Thymus (tissue), 11 donors: ENCODE measurements around the gene TTYH2. TPM values are rescaled to one million over a fixed set of nuclear protein-coding genes. Genes with fewer than 3 reads are reported as not detected.
A peak's percentile ranks its signal among the peaks of the same experiment; 100 is the strongest.

Experiments used
- DNase-seq, 9 donors: peaks; one replicate each; pipeline ENCODE4 v3.0.0-alpha.2; 2013; ENCODE audit warnings: low spot score in 9 of 9, low read depth in 6 of 9, missing footprints in 1 of 9
- H3K27ac ChIP-seq, 2 donors: one replicate each; pipeline ENCODE4 v1.5.1; 2013; ENCODE audit warnings: control low read depth in 1 of 2, low read depth in 1 of 2, low read length in 1 of 2, mild to moderate bottlenecking in 1 of 2, moderate library complexity in 1 of 2
- H3K27me3 ChIP-seq, 2 donors: one replicate each; pipeline ENCODE4 v1.5.1; 2013; ENCODE audit warnings: low read length in 1 of 2; ENCODE audit not compliant: control insufficient read depth in 2 of 2, insufficient read depth in 1 of 2
- H3K36me3 ChIP-seq, 2 donors: one replicate each; pipeline ENCODE4 v1.5.1; 2013; ENCODE audit warnings: low read length in 1 of 2, mild to moderate bottlenecking in 1 of 2, moderate library complexity in 1 of 2; ENCODE audit not compliant: control insufficient read depth in 2 of 2, insufficient read depth in 2 of 2
- H3K4me1 ChIP-seq, 2 donors: one replicate each; pipeline ENCODE4 v1.5.1; 2013; ENCODE audit warnings: low read length in 2 of 2; ENCODE audit not compliant: control insufficient read depth in 2 of 2, insufficient read depth in 2 of 2
- H3K4me3 ChIP-seq, 2 donors: one replicate each; pipeline ENCODE4 v1.5.1; 2013; ENCODE audit warnings: low read length in 2 of 2, control low read depth in 1 of 2, mild to moderate bottlenecking in 1 of 2
- H3K9me3 ChIP-seq, 2 donors: one replicate each; pipeline ENCODE4 v1.5.1; 2013; ENCODE audit warnings: low read length in 1 of 2, mild to moderate bottlenecking in 1 of 2; ENCODE audit not compliant: control insufficient read depth in 2 of 2, insufficient read depth in 1 of 2
- WGBS: extraction: QIAGEN DNeasy Blood & Tissue Kit; methylation state at CpG from one replicate; pipeline ENCODE4 v1.1.7; 2013; 5-methylcytosine and 5-hydroxymethylcytosine counted together
- polyA plus RNA-seq: library from polyadenylated mRNA; stranded (reverse); fragments of 200-250 nt; gene quantifications from one replicate; pipeline ENCODE4 v1.2.3, GENCODE V29; 2013
- total RNA-seq: library from RNA; stranded (reverse); fragments of 120-200 nt; gene quantifications from one replicate; pipeline ENCODE4 v1.2.4, GENCODE V29; 2013
- donor health status: healthy.

The TTYH2 gene
- total and polyA plus RNA-seq, 2 donors, result 4.9 to 8.7 TPM

DNA sequence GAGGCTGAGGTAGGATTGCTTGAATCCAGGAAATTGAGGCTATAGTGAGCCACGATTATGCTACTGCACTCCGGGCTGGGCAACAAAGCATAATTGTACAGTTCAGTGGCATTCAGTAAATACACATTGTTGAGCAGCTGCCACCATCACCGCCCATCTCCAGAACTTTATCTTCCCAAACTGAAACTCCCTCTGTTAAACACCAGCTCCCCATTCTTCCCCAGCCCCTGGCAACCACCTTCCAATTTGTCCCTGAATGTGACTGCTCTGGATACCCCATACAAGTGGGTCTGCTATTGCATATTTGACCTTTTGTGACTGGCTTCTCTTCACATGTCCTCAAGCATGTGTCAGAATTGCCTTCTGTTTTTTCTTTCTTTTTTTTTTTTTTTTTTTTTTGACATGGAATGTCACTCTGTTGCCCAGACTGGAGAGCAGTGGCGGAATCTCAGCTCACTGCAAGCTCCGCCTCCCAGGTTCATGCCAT lies 7.0 kb upstream of the TTYH2 start:
- H3K4me1 ChIP-seq, result peaks cover 7 to 27% of the 10 kb centered on the region in 2 donors
- 83% methylated on average over 5 of the region's 5 CpGs for WGBS
- H3K36me3 ChIP-seq, result peaks cover 49 to 58% of the 10 kb centered on the region in 2 donors
- no peak overlapping the region for H3K27ac ChIP-seq
- no peaks in the 10 kb centered on the region for H3K9me3 ChIP-seq
- peaks cover 4 to 20% of the 10 kb centered on the region in 2 donors for H3K27me3 ChIP-seq
- no peak overlapping the region for H3K4me3 ChIP-seq
- no peak for DNase-seq

DNA sequence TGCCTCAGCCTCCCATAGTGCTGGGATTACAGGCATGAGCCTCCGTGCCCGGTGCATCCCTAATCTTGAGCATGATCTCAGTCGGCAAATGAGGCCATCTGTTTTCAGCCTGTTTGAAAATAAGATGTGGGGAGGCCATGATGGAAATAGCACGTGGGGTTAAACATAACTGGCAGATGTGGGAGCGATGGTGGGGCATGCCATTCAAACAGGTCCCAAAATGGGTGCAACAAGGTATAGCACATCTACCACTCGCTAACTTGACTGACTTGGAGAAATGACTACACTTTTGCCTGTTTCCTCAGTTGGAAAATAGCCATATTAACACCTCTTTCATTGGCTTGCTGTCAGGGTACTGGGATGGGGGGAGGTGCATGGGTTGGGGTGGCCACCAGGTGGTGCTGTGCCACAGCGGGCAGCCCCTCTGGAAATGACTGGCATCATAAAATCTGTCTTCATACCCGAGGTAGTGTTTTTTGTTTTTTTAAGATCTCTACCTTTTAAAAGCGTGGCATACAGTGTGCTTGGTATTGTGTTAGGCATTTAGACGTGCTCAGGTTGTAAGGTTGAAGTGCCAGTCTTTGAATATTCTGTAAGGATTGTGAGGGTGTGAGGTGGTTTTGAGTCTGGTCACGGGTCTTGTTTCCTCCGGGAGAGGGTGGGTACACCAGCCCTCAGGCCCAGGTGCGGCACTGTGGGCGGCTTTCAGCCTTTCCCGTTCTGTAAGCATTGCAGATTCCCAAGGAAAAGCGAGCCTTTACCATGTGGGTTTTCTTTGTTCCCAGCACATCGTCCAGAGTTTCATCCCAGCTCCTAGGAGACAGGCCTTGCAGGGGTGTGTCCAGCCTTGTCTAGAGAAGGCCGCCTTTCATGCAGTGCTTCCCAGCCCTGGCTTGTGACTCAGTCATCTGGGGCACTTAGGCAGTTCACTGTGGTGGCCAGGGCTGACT lies 2.9 kb upstream of the TTYH2 start:
- H3K4me1 ChIP-seq, result peaks cover 15 to 50% of the 10 kb centered on the region in 2 donors
- WGBS, result 74% methylated on average over 18 of the region's 18 CpGs
- peaks cover 41 to 53% of the 10 kb centered on the region in 2 donors for H3K36me3 ChIP-seq

DNA sequence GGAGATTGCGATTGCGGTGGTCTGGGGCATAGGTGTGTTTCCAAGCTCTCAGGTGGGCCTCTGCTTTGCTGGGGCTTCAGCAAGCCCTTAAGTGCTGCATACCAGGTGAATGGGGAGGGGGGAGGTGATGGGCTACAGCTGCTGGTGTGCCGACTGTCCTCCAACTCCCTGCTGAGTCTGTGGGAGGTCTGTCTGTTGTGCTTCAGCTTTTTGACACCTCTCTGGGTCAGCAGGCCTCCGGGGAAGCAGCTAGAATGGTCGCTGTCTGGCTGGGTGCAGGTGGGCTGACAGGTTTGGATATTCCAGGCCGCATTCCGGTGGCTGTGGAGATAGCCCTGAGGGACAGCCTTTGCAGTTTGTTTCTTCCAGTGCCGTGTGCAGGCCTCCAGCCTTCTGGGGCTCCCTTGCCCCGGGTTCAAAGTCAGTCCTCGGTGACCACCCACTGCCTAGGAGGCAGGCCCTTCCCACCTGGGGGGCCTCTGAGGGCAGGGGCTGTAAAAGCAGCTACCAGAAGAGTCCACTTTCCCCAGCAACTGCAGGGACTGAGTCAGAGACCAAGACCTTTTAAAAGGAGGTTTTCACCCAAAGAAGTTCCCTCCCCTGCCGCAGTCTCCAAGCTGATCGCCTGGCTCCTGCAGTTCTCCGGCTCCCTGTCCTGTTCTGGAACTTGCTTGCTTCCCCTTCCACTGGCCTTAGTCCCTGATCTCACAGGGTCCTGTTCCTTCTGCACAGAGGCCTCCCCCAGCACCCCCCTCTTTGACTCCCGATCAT lies 2.0 kb upstream of the TTYH2 start:
- Histone ChIP-seq H3K4me1 (peaks cover 17 to 56% of the 10 kb centered on the region in 2 donors), H3K4me3 (peak overlapping the region in 1 of 2 donors; percentile 42), H3K27ac (no peak overlapping the region), H3K27me3 (peaks cover 18 to 41% of the 10 kb centered on the region in 2 donors), H3K36me3 (peaks cover 35 to 45% of the 10 kb centered on the region in 2 donors), H3K9me3 (no peaks in the 10 kb centered on the region)
- 95% methylated on average over 14 of the region's 14 CpGs for WGBS
- no peak for DNase-seq

More for the DNA sequence above, 2.9 kb upstream of the TTYH2 start:
- H3K27ac ChIP-seq, result no peak overlapping the region
- peak in 4 of 9 donors; percentile 57 to 76 (median 66) for DNase-seq
- H3K27me3 ChIP-seq, result peaks cover 18 to 41% of the 10 kb centered on the region in 2 donors
- no peaks in the 10 kb centered on the region for H3K9me3 ChIP-seq
- no peak overlapping the region for H3K4me3 ChIP-seq

DNA sequence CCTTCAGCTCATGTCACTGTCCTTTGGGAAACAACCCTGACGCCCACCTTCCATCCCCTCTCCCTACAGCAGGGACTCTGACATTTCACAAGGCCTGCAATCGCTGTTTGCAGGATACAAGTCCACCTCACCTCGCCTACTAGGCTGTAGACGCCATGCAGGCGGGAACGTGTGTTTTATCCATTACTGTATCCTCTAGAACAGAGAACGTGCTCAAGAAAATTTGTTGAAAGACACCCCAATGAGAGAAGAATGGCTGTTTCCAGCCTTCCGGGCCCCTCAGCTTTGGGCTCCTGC lies 1.5 kb upstream of the TTYH2 start:
- peaks cover 17 to 61% of the 10 kb centered on the region in 2 donors for H3K4me1 ChIP-seq

DNA sequence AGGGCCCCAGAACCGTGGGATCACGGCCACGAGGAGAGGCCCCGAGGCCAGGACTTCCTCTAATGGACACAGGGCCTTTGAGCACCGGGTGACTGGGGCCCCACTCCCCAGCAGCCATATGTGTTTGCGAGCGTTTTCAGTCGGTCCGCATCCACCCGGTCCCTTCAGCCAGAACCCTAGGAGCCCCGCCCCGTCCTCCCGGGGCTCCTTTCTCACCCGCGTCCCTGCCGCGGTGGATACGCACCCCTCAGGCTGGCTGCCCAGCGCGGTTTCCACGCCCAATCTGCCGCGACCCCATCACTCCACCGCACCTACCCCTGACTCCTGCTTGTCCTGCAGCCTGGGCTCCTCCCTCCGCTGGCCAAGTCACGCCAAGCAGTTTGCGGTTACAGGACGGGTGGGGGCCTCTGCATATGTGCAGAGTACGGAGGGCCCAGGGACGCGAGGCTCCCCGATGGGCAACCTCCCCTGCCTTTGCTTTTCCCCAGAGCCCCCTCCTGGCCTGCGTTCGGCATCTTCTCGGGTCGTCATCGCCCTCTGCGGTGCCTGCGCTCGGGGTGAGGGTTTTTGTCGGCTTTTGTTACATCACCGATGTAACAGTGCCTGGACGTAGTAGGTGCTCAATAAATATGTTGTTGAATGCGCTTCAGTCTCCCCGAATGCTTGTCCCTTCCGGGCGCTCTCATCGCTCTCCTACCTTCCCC lies 1.0 kb upstream of the TTYH2 start:
- Histone ChIP-seq H3K4me3 (peak overlapping the region; percentile 42 to 51), H3K9me3 (no peaks in the 10 kb centered on the region), H3K27ac (peak overlapping the region; percentile 59 to 70), H3K4me1 (peaks cover 17 to 66% of the 10 kb centered on the region in 2 donors), H3K27me3 (peaks cover 18 to 41% of the 10 kb centered on the region in 2 donors), H3K36me3 (peaks cover 28 to 40% of the 10 kb centered on the region in 2 donors)
- WGBS, result 14% methylated on average over 48 of the region's 48 CpGs
- DNase-seq, result no peak

More for the DNA sequence above, 1.5 kb upstream of the TTYH2 start:
- Histone ChIP-seq H3K27me3 (peaks cover 18 to 41% of the 10 kb centered on the region in 2 donors), H3K4me3 (peak overlapping the region in 1 of 2 donors; percentile 42), H3K36me3 (peaks cover 31 to 44% of the 10 kb centered on the region in 2 donors), H3K27ac (no peak overlapping the region), H3K9me3 (no peaks in the 10 kb centered on the region)
- no peak for DNase-seq
- WGBS, result 95% methylated on average over 8 of the region's 8 CpGs

DNA sequence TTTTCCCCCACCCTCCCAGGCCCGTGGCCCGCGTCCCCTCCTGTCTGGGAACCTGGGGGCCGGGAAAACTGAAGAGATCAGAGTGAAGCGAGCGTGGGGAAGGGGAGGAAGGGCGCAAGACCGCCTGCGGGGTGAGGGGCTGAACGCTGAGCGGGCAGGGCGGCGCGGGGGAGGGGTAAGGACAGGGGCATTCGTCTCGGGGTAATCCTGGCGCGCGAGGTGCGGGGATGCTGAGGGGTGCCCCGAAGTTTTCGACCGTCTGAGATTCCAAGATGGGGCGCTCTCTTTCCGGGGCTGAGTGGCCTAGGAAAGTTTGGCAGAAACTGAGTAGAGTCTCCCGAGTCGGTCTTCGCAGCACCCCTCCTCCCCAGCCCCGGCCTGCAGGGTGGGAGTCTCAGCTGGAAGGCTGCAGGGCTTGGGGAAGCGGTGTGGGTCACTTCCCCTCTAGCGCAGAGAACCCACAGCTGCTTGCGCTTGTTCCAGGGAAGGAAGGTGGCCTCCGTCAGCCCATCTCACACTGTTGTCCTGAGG lies 555 bp downstream of the TTYH2 start:
- Histone ChIP-seq H3K9me3 (no peaks in the 10 kb centered on the region), H3K4me3 (peak overlapping the region; percentile 42 to 51), H3K27me3 (peaks cover 18 to 43% of the 10 kb centered on the region in 2 donors), H3K27ac (peak overlapping the region in 1 of 2 donors; percentile 61), H3K36me3 (peaks cover 13 to 25% of the 10 kb centered on the region in 2 donors), H3K4me1 (peaks cover 17 to 67% of the 10 kb centered on the region in 2 donors)
- peak in 1 of 9 donors; percentile 25 for DNase-seq
- 4% methylated on average over 33 of the region's 33 CpGs for WGBS

DNA sequence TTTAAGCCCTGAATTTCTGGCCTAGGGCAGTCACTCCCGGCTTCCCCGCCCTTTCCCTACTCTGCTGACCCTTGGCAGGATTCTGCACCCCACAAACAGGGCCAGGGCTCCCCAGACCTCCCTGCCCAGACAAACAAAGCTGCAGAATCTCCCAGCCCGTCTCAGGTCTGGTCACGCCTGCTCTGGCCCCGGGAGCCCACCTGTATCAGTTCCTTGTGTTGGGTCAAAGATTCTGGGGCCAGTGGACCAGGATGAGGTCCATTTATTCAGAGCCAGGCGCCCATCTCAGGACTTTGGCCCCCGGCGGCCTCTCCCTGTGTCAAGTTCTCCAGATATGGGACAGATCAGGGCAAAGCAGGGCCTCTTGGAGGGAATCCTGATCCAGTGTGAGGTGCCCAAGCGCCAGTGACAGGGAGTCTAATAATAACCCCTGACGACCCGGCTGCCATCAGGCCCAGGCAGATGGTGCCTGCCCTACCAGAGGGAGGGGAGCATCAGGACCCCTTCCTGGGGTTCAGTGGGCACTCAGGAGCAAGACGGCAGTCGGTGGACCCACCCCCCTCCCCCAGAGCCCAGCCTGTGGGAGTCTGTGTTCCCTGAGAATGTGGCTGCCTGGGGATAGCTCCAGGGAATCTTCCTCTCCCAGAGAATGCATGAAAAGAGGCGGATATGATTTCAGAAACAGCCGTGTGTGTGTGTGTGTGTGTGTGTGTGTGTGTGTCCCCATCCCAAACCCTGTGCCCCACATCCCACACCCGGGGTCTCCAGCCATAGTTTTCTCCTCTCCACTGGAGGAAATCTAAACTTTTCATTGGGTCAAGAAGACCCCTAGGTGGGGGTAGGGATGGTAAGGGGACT lies 1.3 kb downstream of the TTYH2 start:
- H3K36me3 ChIP-seq, result peaks cover 5 to 18% of the 10 kb centered on the region in 2 donors
- H3K27ac ChIP-seq, result no peak overlapping the region
- DNase-seq, result no peak
- peaks cover 17 to 67% of the 10 kb centered on the region in 2 donors for H3K4me1 ChIP-seq
- no peaks in the 10 kb centered on the region for H3K9me3 ChIP-seq
- 90% methylated on average over 16 of the region's 16 CpGs for WGBS
- peaks cover 18 to 43% of the 10 kb centered on the region in 2 donors for H3K27me3 ChIP-seq
- H3K4me3 ChIP-seq, result peak overlapping the region in 1 of 2 donors; percentile 42

DNA sequence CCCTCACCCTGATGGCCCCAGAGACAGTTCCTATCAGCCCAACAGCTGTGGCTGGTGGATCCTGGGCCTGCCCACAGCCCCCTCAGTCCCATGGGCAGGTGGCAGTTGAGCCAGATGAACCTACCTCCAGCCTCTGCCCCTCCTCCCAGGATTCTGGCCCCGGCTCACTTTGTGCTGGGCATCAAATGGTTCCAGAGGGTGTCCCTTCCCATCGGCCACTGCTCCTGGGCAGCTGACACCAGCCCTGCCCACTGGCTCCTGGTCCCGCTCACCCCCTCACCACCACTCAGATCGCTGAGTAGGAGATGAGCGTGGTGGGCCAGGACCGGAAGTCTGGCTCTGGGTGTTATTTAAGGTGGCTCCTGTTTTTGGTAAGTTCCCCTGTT lies 2.0 kb downstream of the TTYH2 start:
- Histone ChIP-seq H3K27ac (no peak overlapping the region), H3K4me1 (peaks cover 17 to 67% of the 10 kb centered on the region in 2 donors), H3K27me3 (peaks cover 18 to 43% of the 10 kb centered on the region in 2 donors), H3K9me3 (peaks cover 0 to 3% of the 10 kb centered on the region in 2 donors), H3K36me3 (peaks cover 0 to 11% of the 10 kb centered on the region in 2 donors), H3K4me3 (no peak overlapping the region)
- WGBS, result 78% methylated on average over 6 of the region's 6 CpGs
- DNase-seq, result no peak
